ENCODE data around the gene TOR1B.
"Not testable (repeated sequence)": the region's sequence is repeated elsewhere in the genome, so short reads cannot be mapped to it uniquely, and the experiment has no call there.

The TOR1B gene

GRCh38 chr9:129776938-129777768 is 25.8 kb upstream of the TOR1B start:
- DNase-seq, result peak; percentile 93

- no peak for DNase-seq
Observed at GRCh38 chr9:129777769-129778130, 25.2 kb upstream of the TOR1B start.

GRCh38 chr9:129778469-129778868 is 24.5 kb upstream of the TOR1B start:
- DNase-seq, result no peak

GRCh38 chr9:129779560-129780190 is 23.3 kb upstream of the TOR1B start:
- DNase-seq, result no peak

DNA sequence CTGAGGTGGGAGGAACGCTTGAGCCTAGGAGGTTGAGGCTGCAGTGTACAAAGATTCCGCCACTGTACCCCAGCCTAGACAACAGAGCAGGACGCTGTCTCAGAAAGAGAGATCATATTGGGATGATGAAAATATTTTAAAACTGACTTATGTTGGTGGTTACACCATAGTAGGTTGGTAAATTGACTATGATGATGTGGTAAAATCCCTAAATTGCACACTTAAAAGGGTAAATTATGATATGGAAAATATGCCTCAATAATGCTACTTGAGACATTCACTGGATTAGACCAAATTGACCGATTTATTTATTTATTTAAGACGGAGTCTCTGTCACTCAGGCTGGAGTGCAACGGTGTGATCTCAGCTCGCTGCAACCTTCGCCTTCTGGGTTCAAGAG is 21.9 kb upstream of the TOR1B start:
- no peak for DNase-seq

- DNase-seq, result no peak
Observed at GRCh38 chr9:129781981-129782380, 21.0 kb upstream of the TOR1B start.

DNA sequence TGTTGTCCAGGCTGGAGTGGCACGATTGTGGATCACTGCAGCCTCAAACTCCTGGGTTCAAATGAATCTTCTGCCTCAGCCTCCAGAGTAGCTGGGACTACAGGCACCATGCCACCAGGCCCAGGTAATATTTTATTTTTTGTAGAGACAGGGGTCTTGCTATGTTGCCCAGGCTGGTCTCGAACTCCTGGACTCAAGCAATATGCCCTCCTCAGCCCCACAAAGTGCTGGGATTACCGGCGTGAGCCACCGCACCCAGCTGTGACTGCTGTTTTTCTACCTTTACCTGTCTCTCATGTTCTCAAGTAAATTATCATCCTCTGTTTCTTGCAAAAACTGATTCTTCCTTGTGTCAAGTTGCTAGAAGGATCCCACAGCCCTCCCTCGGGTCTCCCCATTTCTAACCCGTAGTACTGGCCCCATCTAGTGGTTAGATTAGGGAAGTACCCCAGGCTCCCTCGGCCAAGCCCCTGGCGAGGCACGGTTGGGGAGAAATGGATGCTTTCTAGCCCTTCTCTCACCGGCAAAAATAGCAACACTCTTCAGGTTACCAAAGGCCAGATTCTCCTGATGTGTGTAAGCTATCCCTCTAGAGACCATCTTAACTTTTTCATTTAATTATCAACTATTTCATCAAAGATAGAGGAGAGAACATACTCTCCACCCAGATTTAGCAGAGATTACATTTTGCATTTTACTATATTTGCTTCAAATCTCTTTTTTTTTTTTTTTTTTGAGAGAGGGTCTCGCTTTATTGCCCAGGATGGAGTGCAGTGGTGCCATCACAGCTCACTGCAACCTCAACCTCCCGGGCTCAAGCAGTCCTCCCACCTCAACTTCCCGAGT is 19.2 kb upstream of the TOR1B start:
- DNase-seq, result peak; percentile 91

GRCh38 chr9:129784970-129785369 is 18.0 kb upstream of the TOR1B start:
- not testable (repeated sequence) for DNase-seq

- DNase-seq, result no peak
Observed at GRCh38 chr9:129785866-129786265, 17.1 kb upstream of the TOR1B start.

GRCh38 chr9:129786481-129786880 is 16.5 kb upstream of the TOR1B start:
- DNase-seq, result peak; percentile 29

- DNase-seq, result no peak
Observed at GRCh38 chr9:129794549-129794948, 8.4 kb upstream of the TOR1B start.

DNA sequence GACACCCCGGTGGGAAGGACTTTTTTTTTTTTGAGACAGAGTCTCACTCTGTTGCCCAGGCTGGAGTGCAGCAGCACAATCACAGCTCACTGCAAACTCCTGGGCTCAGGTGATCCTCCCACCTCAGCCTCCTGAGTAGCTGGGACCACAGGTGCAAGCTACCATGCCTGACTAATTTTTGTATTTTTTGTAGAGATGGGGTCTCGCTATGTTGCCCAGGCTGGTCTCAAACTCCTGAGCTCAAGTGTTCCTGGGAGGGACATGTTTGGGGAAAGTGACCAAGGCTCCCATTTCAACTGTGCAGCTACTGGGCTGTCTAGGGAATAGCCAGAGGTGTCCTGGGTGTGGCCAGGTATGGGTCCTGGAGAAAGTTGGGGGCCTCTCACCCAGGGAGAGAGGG is 7.0 kb upstream of the TOR1B start:
- not testable (repeated sequence) for DNase-seq

DNA sequence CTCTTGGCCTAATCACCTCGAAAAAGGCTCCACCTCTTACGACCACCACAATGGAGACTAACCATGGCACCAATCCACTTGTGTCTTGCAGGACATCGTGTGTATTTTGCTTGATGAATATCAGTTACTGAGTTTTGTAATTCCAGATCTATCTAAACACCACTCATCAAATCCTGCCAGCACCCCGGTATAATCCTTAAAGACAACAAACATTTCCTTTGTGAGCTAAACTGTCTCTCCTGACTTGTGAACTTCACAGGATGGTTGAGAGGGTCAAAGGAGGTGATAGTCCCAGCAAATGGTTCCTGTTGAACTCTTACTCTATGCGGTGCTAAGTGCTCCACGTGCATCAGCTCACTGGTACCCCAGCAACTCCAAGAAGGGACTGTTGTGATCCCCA is 4.0 kb upstream of the TOR1B start:
- no peak for DNase-seq

DNA sequence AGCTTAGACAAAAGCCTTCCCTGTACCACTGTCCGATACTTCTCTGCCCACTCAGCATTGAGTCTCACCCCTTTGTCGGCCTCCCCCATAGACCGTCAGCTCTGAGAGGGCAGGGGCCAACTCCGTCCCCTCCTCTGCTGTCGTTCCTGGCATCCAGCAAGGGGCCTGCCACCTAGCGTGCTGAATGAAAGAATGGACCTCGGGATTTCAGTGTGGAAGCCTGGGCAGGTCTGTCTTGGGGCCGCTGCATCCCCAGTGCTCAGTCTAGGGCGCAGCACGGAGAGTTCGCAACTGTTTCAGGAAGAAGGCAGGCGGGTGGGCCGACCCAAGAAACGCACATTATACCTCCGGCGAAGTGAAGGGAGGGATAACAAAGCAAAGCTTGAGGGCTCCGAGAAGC is 1.5 kb upstream of the TOR1B start:
- DNase-seq, result no peak

DNA sequence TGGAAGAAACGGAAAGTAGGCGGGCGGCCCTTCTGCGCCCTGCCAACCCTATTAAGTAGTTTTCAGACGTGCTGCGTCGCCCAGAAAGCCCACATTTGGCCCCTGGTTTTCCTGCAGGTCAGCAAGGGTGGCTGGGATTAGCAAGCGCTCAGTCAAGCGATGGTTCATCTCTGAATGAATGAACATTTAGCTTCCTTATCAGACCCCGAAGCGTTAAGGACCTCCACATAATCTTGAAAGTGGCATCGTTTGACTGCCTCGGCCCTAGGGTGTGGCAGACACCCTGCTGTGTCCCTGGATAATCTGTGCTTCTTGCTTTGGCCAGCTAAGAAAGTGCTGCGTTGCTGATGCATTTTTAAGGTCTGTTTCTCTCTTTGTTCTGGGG is 684 bp downstream of the TOR1B start:
- DNase-seq, result peak; percentile 63

GRCh38 chr9:129806061-129806460 is 3.1 kb downstream of the TOR1B start:
- no peak for DNase-seq

GRCh38 chr9:129809346-129809745 is 6.4 kb downstream of the TOR1B start:
- no peak for DNase-seq

GRCh38 chr9:129810116-129810515 is 7.1 kb downstream of the TOR1B start:
- no peak for DNase-seq

DNA sequence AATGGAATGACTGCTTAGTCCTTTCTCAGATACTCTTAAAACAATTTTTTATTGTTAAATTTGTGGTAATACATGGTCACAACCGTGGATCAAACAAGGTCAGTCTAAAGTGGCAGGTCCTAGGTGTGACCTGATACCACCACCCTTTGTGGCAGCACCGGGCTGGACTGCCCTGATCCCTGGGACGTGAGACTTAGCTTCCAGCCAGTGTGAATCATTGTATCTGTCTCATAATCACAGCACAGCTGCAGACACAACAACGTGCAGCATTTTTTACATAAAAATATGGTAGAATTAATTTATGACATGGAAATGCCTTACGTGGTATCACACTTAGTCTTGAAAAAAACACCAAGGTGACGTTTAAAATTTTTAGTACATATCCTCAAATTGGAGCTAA is 7.8 kb downstream of the TOR1B start:
- DNase-seq, result no peak

DNA sequence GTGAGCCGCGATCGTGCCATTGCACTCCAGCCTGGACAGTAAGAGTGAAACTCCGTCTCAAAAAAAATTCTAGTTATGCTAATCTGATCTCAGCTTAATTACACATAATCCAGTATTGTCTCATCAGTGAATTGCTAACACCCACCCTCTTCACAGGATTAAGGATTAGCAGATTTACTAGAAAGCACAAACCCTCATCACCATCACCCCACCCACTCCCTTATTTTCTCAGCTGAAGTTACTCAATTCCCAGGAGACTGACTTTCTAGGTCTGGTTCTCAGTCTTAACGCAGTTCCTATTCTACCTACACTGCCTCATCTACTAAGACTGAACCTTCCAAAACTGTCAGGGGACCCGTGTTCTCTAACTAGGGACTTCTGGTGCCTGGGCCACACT is 9.0 kb downstream of the TOR1B start:
- no peak for DNase-seq

- DNase-seq, result no peak
Observed at GRCh38 chr9:129812385-129812784, 9.4 kb downstream of the TOR1B start.

DNA sequence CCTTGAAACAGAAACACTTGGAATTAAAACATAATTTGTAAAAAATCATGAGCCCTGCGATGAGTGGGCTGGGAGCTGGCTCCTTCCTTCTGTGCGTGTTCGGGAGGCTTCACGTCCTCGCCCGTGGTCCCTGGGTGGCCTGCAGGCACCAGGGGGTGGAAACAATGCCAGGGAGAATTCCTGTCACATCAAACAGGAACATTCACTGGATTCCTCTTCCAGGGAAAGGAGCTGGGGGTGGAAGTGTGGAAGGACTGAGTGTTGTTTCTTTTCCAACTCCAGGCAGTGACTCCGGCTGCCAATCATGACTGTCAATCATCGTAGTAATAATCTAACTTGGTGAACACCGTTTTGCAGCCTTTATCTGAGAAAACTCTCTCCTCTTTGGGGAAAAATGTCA is 10.7 kb downstream of the TOR1B start:
- DNase-seq, result no peak

DNA sequence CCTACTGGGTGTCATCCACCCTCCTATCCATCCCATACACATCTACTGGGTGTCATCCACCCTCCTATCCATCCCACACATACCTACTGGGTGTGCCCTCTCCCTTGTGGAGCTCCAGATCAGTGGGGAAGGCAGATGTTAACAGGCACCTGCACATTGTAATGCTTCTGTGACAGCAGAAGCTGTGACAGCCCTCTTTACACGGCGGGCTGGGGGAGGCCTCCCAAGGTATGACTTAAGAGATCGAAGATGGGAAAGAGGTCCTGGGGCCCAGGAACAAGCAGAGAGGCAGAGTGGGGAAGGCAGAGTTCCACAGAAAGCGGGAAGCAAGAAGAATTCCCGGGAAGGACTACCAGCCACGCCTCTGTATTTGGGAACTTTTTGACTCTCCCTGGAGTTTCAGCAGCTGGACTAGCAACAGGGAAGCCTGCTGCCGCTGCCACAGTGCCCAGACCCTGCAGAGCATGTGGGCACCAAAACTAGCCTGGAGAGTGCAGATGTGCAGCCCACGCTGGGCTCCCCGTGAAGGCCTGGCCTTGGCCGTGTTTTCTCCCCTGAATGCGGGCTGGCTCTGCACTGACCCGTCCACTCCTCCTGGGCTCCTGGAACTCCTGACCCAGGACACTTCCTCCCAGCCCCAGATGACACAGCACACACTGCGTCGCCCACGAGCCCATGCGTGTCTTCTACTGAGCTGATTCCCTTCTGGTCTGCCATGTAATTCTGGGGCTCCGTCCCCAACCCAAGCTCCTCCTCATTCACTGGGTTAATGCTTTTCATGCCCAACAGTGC is 11.6 kb downstream of the TOR1B start:
- no peak for DNase-seq
